HG03565 (cell line): ENCODE results near the gene METTL16.

Source experiments
- ATAC-seq: cut with Tn5 transposase; IDR thresholded peaks from one replicate; pipeline ENCODE4 v1.9.1; 2021; ENCODE audit warnings: mild to moderate bottlenecking, moderate library complexity; ENCODE audit not compliant: unreplicated experiment

Gene METTL16

GRCh38 chr17:2368359-2368758, 143.3 kb downstream of the METTL16 start:
- ATAC-seq: no peak

GRCh38 chr17:2366747-2367494, 144.8 kb downstream of the METTL16 start:
- no peak for ATAC-seq
